Ascending aorta (tissue), 2 donors: ENCODE measurements around the gene SAT1. TPM values are rescaled to one million over a fixed set of nuclear protein-coding genes. Genes with fewer than 3 reads are reported as not detected.

Experiments
- DNase-seq, 2 donors: peaks; one replicate each; pipeline ENCODE4 v3.0.0-alpha.2; 2019; ENCODE audit warnings: low spot score in 2 of 2
- H3K27ac ChIP-seq, 2 donors: fragments of 200-600 bp; sonication (generic); one replicate each; pipeline ENCODE4 v1.5.1; 2016 to 2017; ENCODE audit warnings: mild to moderate bottlenecking in 1 of 2
- H3K27me3 ChIP-seq: fragments of 200-600 bp; sonication (generic); one replicate; pipeline ENCODE4 v1.5.1; 2017
- H3K36me3 ChIP-seq, 2 donors: fragments of 200-600 bp; sonication (generic); one replicate each; pipeline ENCODE4 v1.5.1; 2016
- H3K4me1 ChIP-seq, 2 donors: fragments of 200-600 bp; sonication (generic); one replicate each; pipeline ENCODE4 v1.5.1; 2016 to 2017; ENCODE audit warnings: mild to moderate bottlenecking in 1 of 2
- H3K4me3 ChIP-seq, 2 donors: fragments of 200-600 bp; sonication (generic); one replicate each; pipeline ENCODE4 v1.5.1; 2016 to 2017; ENCODE audit warnings: mild to moderate bottlenecking in 1 of 2
- H3K9me3 ChIP-seq, 2 donors: fragments of 200-600 bp; sonication (generic); one replicate each; pipeline ENCODE4 v1.5.1; 2016
- intact Hi-C: fragments of 100-400 bp; cut with DNase I; formaldehyde crosslinking; loops from one replicate; pipeline ENCODE4 v1.15.1; 2023
- total RNA-seq: library from RNA; depleted of rRNA; stranded (reverse); fragments of >200 nt; gene quantifications from one replicate; pipeline ENCODE4 v1.1.0, GENCODE V29; 2016
- TF ChIP-seq, protein P1 (sequence below), 3 experiments: fragments of 200-600 bp in 2 of 3; fragments of 450-650 bp in 1 of 3; sonication (generic) in 2 of 3; IDR thresholded peaks; one replicate each; pipeline ENCODE4 v1.5.1; 2016 to 2019; ENCODE audit warnings: antibody characterized with exemption in 3 of 3, mild to moderate bottlenecking in 1 of 3, moderate library complexity in 1 of 3

Gene SAT1
- total RNA-seq, 1 donor from 2014 or later: 349 TPM

DNA sequence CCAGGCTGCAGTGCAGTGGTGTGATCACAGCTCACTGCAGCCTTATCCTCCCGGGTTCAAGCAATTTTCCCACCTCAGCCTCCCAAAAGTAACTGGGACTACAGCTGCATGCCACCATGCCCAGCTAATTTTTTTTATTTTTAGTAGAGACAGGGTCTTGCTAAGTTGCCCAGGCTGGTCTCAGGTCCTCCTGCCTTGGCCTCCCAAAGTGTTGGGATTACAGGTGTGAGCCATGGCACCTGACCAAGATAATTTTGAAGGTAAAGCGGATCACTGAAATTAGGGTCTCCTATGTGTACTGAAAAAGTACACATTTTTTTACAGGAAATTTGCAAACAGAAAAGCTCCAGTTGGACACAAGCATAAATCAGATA is 4.8 kb downstream of the SAT1 start:
- H3K27ac ChIP-seq: no peak overlapping the region
- intact Hi-C loops: no loop called here
- no peak for DNase-seq
- no peaks in the 10 kb centered on the region for H3K27me3 ChIP-seq
- H3K4me1 ChIP-seq: no peaks in the 10 kb centered on the region
- TF ChIP-seq, protein P1, sequence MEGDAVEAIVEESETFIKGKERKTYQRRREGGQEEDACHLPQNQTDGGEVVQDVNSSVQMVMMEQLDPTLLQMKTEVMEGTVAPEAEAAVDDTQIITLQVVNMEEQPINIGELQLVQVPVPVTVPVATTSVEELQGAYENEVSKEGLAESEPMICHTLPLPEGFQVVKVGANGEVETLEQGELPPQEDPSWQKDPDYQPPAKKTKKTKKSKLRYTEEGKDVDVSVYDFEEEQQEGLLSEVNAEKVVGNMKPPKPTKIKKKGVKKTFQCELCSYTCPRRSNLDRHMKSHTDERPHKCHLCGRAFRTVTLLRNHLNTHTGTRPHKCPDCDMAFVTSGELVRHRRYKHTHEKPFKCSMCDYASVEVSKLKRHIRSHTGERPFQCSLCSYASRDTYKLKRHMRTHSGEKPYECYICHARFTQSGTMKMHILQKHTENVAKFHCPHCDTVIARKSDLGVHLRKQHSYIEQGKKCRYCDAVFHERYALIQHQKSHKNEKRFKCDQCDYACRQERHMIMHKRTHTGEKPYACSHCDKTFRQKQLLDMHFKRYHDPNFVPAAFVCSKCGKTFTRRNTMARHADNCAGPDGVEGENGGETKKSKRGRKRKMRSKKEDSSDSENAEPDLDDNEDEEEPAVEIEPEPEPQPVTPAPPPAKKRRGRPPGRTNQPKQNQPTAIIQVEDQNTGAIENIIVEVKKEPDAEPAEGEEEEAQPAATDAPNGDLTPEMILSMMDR (IDR thresholded peaks at IDR 0.05): no peak
- H3K36me3 ChIP-seq: peaks cover 0 to 14% of the 10 kb centered on the region in 2 donors
- no peak overlapping the region for H3K4me3 ChIP-seq
- no peaks in the 10 kb centered on the region for H3K9me3 ChIP-seq

DNA sequence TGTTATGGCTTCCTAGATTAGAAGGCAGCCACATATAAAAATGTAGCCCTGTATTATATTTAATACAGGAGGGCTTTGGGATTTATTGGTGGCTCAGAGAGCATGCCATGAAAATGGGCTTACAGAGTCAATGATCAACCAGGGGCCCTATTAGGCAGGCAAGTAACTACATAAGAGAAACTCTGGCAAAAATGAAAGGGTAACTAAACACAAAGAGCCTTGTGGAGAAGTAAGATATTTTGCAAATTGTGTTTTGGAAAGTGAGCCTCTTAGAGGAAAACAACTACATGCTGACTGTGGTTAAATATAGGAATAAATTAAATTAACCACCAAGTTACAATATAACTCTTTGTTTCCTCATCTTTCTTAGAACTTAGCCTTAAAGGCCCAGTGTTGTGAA is 5.5 kb downstream of the SAT1 start:
- no peak overlapping the region for H3K4me3 ChIP-seq
- peaks cover 0 to 14% of the 10 kb centered on the region in 2 donors for H3K36me3 ChIP-seq
- H3K27ac ChIP-seq: no peak overlapping the region
- no peaks in the 10 kb centered on the region for H3K9me3 ChIP-seq
- TF ChIP-seq, protein P1 (IDR thresholded peaks at IDR 0.05): no peak
- intact Hi-C loops: no loop called here
- DNase-seq: no peak
- no peaks in the 10 kb centered on the region for H3K4me1 ChIP-seq
- no peaks in the 10 kb centered on the region for H3K27me3 ChIP-seq

DNA sequence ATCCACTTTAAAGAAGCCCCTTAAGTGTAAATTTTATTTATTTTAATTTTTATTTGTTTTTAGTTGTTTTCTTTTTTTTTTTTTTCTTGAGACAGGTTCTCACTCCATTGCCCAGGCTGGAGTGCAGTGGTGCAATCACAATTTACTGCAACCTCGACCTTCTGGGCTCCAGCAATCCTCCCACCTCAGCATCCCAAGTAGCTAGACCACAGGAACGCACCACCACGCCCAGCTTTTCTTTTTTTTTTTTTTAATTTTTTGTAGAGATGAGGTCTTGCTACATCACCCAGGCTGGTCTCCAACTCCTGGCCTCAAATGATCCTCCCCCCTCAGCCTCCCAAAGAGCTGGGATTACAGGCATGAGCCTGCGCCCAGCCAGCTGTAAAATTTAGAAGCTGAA is 6.0 kb downstream of the SAT1 start:
- intact Hi-C loops: no loop called here
- no peaks in the 10 kb centered on the region for H3K9me3 ChIP-seq
- TF ChIP-seq, protein P1 (IDR thresholded peaks at IDR 0.05): no peak
- H3K36me3 ChIP-seq: peaks cover 0 to 14% of the 10 kb centered on the region in 2 donors
- H3K4me1 ChIP-seq: no peaks in the 10 kb centered on the region
- H3K4me3 ChIP-seq: no peak overlapping the region
- H3K27ac ChIP-seq: no peak overlapping the region
- no peak for DNase-seq
- no peaks in the 10 kb centered on the region for H3K27me3 ChIP-seq

DNA sequence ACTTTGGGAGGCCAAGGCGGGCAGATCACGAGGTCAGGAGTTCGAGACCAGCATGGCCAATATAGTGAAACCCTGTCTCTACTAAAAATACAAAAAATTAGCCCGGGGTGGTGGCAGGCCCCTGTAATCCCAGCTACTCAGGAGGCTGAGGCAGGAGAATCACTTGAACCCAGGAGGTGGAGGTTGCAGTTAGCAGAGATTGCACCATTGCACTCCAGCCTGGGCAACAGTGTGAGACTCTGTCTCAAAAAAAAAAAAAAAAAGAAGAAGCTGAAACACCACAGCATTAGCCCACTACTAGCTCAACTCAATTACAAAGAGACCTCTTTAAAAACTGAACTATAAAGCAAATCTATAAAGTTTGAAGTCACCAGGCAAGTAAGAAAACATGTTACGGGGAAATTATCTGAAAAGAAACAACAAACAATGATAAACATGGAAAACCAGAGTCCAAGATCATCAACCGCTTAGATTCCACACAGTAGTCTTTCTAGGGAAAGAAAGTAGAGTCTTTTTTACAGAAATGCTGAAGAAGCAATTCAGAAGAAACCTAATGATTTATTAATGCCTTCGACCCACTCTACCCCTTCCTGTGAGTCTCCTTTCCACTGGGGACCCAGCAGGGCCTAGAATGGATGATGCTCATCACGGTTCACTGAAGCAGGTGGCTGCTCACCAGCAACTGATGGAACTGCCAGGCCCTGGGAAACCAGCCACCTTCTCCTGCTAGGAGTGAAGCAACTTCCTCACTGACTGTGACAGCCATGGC is 6.6 kb downstream of the SAT1 start:
- Histone ChIP-seq H3K9me3 (no peaks in the 10 kb centered on the region), H3K27ac (no peak overlapping the region), H3K27me3 (no peaks in the 10 kb centered on the region), H3K36me3 (peaks cover 0 to 14% of the 10 kb centered on the region in 2 donors), H3K4me3 (no peak overlapping the region), H3K4me1 (no peaks in the 10 kb centered on the region)
- no peak for DNase-seq
- TF ChIP-seq, protein P1 (IDR thresholded peaks at IDR 0.05): no peak
- intact Hi-C loops: no loop called here

DNA sequence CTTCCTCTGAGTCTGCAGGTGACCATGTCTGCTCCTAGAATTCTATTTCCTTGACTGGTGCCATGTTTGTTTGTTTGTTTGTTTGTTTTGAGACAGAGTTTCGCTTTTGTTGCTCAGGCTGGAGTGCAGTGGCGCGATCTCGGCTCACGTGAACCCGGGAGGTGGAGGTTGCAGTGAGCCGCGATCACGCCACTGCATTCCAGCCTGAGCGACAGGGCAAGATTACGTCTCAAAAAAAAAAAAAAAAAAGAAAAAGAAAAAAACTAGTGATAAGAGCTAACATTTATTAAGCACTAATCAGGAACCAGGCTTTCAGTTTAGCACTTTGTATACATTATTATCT is 7.2 kb downstream of the SAT1 start:
- TF ChIP-seq, protein P1 (IDR thresholded peaks at IDR 0.05): no peak
- Histone ChIP-seq H3K36me3 (peaks cover 0 to 13% of the 10 kb centered on the region in 2 donors), H3K27me3 (no peaks in the 10 kb centered on the region), H3K4me1 (no peaks in the 10 kb centered on the region), H3K9me3 (no peaks in the 10 kb centered on the region), H3K27ac (no peak overlapping the region), H3K4me3 (no peak overlapping the region)
- intact Hi-C loops: no loop called here
- DNase-seq: no peak
